GM19025 (cell line): ENCODE results near the gene CDC34.
A peak's percentile ranks its signal among the peaks of the same experiment; 100 is the strongest.

Experiments
- ATAC-seq: cut with Tn5 transposase; IDR thresholded peaks from one replicate; pipeline ENCODE4 v1.9.1; 2021; ENCODE audit warnings: mild to moderate bottlenecking, low read depth, moderate library complexity; ENCODE audit not compliant: unreplicated experiment

CDC34 gene

GRCh38 chr19:496986-497385, 34.6 kb upstream of the CDC34 start:
- ATAC-seq = no peak

- no peak for ATAC-seq
Measured at GRCh38 chr19:497491-497868, 34.1 kb upstream of the CDC34 start.

GRCh38 chr19:497869-498510, 33.6 kb upstream of the CDC34 start:
- no peak for ATAC-seq

- ATAC-seq = no peak
Measured at GRCh38 chr19:498511-498891, 33.1 kb upstream of the CDC34 start.

DNA sequence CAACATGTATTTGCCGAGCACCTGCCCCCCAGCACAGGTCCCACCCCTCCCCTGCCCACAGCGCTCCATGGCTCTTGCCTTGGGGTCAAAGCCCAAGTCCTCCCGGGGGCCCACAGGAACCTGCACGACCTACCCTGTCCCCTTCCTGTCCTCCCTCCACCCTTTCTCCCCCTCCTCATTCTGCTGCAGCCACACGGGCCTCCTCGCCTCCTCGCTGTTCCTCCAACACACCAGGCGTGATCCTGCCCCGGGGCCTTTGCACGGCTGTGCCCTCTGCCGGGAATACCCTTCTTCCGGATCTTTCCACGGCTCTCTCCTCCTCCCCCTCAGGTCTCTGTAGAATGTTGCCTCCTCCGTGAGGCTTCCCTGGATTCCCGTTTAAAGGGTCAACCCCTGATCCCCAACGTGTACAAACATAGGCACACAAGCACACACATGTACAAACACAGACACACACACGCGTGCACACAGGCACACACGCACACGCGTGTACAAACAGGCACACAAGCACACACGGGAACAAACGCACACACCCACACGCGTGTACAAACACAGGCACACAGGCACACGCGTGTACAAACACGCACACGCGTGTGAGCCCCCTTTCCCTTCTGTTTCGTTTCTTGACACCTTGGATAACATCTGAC, 32.5 kb upstream of the CDC34 start:
- no peak for ATAC-seq

DNA sequence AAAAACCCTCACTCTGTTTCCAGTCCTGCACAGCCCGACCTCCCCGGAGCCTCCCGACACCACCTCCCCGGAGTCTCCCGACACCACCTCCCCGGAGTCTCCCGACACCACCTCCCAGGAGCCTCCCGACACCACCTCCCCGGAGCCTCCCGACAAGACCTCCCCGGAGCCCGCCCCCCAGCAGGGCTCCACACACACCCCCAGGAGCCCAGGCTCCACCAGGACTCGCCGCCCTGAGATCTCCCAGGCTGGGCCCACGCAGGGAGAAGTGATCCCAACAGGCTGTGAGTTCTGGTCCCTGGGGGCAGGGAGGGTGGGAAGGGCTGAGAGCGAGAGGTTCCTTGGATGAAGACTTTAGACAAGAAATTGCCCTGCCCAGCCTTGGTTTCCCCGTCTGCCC, 29.9 kb upstream of the CDC34 start:
- no peak for ATAC-seq

DNA sequence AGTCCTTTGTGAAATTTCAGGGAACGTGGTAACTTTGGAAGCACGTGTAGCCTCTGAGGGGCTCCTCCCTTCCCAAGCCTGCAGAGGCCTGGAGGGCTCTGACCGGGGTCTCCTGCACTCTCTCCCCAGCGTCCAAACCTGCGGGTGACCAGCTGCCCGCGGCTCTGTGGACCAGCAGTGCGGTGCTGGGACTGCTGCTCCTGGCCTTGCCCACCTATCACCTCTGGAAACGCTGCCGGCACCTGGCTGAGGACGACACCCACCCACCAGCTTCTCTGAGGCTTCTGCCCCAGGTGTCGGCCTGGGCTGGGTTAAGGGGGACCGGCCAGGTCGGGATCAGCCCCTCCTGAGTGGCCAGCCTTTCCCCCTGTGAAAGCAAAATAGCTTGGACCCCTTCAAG, 26.9 kb upstream of the CDC34 start:
- no peak for ATAC-seq

DNA sequence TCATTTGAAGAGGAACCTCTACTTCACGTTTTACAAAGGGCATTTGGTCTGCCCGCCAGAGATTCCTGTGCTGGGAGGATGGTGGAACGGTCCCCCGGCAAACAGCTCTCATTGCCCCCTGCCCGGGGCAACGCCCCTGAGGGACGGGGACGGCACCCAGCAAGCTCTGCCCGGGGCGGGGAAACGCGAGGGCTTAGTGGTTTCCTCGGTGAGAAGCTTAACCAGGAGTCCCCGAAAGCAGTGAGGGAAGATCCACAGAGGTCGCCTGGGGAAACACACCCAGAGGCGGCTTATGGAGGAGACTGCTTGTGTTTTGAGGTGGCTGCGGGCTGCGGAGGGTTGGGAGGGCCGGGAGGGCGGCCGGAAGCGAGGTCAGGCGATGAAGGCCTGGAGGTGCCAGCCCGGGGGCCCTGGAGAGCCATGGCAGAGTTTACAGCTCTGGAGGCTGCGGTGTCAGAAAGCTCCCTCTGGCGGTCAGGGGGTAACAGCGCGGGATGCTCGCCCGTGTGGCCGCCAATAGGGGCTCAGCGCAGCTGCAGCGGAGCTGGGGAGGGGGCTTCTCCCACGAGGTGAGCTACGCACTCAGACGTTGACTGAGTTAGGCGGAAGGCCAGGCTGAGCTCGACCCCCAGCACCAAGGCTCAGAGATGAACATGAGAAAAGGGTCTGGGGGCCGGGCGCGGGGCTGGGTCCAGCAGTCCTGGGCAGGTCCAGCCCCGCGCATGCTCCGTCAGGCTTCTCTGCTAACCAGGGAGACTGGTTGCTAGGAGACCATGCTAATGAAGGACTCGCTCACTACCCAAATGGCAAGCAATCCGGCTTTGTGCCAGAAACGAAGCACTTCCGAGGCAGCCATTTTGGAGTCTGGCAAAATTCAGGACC, 24.9 kb upstream of the CDC34 start:
- ATAC-seq = peak; percentile 59

DNA sequence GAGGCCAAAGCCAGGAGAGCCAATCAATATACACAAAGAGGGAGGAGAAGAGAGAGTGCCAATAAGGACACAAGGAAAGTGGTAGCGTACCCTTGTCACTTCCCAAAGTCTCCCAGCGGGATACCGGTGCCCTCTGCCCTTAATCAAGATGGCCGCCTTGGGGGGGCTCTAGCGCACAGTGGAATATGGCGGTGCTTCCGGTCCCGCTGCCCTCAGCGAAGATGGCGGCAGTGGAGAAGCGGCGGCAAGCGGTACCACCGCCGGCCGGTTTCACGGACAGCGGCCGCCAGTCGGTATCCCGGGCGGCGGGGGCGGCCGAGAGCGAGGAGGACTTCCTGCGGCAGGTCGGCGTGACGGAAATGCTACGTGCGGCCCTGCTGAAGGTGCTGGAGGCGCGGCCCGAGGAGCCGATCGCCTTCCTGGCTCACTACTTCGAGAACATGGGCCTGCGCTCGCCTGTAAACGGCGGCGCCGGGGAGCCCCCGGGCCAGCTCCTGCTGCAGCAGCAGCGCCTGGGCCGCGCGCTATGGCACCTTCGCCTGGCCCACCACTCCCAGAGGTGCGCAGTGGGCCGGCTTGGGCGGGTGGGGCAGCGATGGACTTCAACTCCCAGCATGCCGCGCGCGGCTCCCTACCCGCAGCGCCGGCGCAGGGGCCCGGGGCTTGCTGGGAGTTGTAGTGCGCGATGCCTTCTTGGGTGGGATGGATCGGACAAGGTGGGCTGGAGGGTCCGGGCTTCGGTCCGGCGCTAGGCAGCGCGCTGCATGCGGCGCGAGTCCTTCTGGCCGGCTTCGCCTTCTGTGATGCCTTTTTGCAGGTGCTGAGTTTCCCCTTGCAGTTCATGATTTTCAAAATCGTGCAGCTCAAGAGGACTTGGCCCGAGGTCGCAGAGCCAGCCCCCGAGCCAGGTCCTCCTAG, 24.0 kb upstream of the CDC34 start, which contains the start of gene TPGS1:
Gene TPGS1 (plus strand): TSS at position 212 of the 918 bp plus-strand sequence. CDS start 10 bp downstream, at position 222.
- peak; percentile 48 for ATAC-seq

GRCh38 chr19:508204-509150, 23.1 kb upstream of the CDC34 start:
- no peak for ATAC-seq

GRCh38 chr19:510606-511100, 20.9 kb upstream of the CDC34 start:
- ATAC-seq = no peak

DNA sequence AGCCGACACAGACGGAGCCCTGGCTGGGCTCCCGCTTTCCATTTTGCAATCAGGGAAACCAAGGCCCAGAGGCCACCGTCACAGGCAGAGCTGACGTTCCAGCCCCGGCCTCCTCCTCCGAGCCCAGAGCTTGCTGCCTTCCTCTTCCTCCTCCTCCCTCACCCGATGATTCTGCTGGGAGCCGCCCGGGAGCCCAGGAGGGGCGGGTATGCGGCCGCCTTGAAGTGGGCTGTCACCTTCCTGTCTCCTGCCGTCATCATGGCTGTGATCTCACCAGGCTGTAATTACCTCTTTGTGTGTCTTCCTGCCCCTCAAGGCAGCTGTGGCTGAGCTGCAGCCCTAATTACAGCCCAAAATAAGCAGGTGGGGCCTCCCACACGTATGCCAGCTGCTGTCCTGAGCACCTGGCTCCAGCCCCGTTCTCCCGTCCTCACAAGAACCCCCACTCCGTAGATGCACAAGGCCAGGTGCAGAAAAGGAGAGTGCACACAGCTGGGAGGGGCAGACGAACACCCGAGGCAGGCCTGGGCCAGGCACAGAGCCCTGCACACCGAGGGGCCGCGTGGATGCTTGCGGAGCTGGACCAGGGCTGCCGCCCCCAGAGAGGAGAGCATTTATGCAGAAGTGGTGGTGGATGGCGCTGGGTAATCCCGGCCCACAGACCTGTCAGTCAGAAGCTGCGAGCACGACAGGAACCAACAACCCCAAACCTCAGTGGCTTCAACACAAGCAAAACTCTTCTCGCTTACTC, 20.3 kb upstream of the CDC34 start:
- ATAC-seq = no peak

- no peak for ATAC-seq
Measured at GRCh38 chr19:512547-513365, 18.8 kb upstream of the CDC34 start.

DNA sequence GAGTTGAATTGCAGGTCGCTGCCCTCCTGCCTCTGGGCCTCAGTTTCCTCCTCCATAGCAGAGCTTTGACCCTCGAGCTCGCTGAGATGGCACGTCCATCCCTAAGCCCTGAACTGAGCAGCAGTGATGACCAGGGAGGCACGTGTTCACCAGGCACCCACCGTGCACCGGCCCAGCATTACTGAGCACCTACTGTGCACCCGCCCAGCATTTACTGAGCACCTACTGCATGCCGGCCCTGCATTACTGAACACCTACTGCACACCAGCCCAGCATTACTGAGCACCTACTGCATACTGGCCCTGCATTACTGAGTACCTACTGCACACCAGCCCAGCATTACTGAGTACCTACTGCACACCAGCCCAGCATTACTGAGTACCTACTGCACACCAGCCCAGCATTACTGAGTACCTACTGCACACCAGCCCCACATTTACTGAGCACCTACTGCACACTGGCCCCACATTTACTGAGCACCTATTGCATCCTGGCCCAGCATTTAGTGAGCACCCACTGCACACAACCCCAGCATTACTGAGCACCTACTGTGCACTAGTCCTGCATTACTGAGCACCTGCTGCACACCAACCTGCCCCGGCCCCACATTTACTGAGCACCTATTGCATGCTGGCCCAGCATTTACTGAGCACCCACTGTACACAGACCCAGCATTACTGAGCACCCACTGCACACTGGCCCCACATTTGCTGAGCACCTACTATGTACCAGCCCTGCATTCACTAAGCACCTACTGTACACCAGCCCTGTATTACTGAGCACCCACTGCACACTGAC, 18.0 kb upstream of the CDC34 start:
- ATAC-seq = no peak

DNA sequence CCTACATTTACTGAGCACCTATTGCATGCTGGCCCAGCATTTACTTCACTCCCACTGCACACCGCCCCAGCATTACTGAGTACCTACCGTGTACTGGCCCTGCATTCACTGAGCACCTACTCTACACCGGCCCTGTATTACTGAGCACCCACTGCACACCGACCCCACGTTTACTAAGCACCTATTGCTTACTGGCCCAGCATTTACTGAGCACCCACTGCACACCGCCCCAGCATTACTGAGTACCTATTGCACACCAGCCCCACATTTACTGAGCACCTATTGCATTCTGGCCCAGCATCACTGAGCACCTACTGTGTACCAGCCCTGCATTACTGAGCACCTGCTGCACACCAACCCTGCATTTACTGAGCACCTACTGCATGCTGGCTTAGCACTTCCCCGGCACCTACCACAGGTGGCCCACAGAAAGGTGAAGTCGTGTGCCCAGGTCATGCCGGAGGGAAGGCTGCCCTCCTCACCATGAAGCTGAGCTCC, 17.3 kb upstream of the CDC34 start:
- ATAC-seq = no peak

GRCh38 chr19:517721-518597, 13.6 kb upstream of the CDC34 start:
- no peak for ATAC-seq
